IPS DF 19.7 (cell line): ENCODE results near the gene OR10K2.
"Not testable (repeated sequence)": the region's sequence is repeated elsewhere in the genome, so short reads cannot be mapped to it uniquely, and the experiment has no call there.

Source experiments
- DNase-seq: peaks from one replicate; pipeline ENCODE4 v3.0.0-alpha.2; 2013; ENCODE audit warnings: low read depth, low spot score

OR10K2 gene

DNA sequence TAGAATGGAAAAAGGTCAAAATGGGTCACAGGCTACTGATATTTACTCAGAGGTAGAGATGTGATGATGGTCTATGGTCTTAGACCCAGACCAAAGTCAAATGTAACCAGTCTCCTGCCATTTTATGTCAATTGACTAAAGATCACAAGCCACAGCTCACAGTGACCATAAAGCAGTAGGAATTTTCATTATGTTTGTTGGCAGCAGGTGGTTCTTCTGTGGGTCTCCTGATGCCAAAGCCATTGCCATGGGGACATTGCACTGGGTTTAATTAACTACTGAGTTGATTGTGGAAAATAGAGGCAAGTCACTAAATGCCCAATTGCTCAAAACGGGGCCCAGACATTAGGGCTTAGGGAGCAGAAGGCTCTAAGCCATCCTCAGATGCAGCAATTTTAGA lies at the start of gene OR10K2:
Gene OR10K2, minus strand, starts transcription at position 101 of the 400 bp plus-strand sequence. CDS start 5,371 bp downstream, outside the sequence.
- DNase-seq = no peak

DNA sequence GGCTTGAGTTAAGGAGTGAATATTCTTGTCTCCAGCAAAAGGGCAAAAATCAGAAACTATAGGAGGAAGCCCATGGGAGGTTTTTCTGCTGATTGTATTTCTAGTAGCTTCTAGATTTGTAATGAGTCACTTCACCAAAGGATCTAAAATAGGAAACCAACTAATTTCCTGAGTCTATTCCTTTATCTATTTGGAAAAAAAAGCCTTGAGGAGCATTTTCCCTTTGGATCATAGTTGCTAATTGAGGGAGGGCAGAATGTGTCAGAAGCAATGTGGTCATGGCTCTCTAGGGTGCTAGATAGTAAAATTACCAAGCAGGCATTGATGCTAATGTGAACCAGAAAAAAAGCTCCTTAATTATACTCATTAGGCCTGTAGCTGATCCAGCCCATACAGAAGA lies 45.9 kb upstream of the OR10K2 start, which contains the start of gene OR10R2:
Gene OR10R2, plus strand, starts transcription at position 301 of the 400 bp plus-strand sequence. CDS start 106 bp downstream, outside the sequence.
- DNase-seq = no peak

GRCh38 chr1:158461534-158461933 lies 35.5 kb upstream of the OR10K2 start, which contains the start of gene OR10K1:
TSS of gene OR10K1 (plus strand) at chr1:158461834. CDS start at chr1:158465562, 3,728 bp downstream.
- DNase-seq = no peak

DNA sequence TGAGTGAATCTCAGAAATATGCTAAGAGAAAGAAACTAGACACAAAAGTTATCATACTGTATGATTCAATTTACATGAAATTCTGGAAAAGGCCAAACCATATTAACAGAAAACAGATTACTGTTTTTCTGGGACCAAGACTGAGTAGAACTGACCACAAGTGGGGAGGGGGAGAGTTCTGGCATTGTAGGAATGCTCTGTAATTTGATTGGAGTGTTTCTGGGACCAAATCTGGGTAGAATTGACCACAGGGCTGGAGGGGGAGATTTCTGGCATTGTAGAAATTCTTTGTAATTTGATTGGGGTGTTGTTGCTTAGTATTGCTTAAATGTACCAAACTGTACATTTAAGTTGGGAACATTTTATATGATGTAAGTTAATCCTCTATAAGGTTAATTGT lies 32.2 kb upstream of the OR10K2 start:
- no peak for DNase-seq

- DNase-seq = no peak
Observed at GRCh38 chr1:158457246-158457645, 31.2 kb upstream of the OR10K2 start.

DNA sequence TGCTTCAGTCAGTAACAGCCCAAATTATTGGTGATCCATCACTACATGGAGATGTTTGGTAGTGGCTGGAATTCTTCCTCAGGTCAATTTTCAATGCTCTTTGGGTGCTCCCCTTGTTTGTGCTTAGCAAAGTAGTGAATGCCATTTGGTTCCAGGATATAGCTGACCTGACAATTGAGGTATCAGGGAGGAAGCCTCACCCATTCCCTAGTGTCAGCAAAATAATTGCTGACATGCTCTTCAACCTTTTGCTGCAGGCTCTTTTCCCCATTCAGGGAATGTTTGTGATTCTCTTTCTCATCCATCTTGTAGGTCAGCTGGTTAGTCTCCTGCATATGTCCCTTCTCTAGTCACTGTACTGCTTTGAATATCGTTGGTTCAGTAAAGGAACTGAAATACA lies 28.5 kb upstream of the OR10K2 start:
- DNase-seq = no peak

DNA sequence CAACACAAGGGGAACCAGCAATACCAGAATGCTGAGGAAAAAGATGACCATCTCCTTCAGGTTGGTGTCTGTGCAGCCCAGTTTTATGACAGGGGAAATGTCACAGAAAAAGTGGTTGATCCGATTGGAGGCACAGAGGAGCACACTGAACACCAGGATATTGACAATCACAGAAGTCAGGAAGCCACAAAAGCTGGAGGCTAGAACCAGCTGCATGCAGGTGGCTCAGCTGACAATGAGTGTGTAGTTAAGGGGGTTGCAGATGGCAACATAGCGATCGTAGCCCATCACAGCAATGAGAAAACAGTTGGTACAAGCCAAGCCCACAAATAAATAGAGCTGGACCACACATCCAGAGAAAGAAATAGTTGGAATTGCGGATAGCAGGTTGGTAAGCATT lies 19.3 kb upstream of the OR10K2 start:
- no peak for DNase-seq

DNA sequence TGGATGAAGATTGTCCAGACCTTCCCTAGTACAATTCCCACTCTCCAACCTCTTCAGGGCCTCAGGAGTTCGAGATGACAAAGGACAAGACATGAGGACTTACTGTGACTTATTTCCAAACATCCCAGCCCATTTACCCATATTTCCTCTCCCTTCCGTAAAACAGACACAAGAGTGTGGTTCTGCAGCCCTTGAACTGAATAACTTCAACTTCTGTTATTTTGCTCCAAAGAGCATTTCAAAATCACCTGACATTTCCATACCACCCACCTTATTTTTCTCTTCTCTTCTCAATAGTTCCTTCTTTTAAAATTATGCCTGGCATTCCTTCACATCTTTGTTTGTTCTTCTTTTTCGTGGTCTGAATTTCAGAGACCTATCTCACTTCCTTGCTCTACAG lies 8.7 kb upstream of the OR10K2 start:
- DNase-seq = no peak

DNA sequence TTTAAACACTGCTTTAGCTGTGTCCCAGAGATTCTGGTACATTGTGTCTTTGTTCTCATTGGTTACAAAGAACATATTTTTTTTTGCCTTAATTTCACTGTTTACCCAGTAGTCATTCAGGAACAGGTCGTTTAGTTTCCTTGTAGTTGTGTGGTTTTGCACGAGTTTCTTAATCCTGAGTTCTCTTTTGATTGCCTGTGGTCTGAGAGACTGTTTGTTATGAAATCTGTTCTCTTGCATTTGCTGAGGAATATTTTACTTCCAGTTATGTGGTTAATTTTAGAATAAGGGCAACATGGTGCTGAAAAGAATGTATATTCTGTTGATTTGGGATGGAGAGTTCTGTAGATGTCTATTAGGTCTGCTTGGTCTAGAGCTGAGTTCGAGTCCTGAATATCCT lies 4.1 kb upstream of the OR10K2 start:
- DNase-seq = not testable (repeated sequence)

DNA sequence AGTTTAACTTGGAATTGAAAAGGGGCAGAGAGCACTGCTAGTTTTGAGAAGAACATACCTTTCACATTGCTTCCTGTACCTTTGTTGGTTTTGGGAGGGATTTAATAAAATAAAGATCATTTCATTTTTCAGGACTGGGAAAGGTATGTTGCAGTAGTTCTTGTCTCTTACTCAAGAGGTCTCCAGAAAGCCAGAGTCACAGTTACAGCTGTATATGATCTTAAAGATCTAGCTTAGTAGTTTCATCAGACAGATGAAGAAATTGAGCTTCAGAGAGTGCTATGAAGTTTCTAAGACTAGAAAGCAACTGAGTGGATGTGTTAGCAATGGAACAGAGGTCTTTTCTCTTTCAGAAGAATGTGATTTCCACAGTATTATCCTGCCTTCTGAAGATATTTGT lies 1.0 kb downstream of the OR10K2 start:
- no peak for DNase-seq

- peak; percentile 54 for DNase-seq
Observed at GRCh38 chr1:158422212-158422611, 3.8 kb downstream of the OR10K2 start.

- DNase-seq = no peak
Observed at GRCh38 chr1:158417586-158417985, 8.5 kb downstream of the OR10K2 start.

GRCh38 chr1:158414651-158415345 lies 11.2 kb downstream of the OR10K2 start:
- no peak for DNase-seq

DNA sequence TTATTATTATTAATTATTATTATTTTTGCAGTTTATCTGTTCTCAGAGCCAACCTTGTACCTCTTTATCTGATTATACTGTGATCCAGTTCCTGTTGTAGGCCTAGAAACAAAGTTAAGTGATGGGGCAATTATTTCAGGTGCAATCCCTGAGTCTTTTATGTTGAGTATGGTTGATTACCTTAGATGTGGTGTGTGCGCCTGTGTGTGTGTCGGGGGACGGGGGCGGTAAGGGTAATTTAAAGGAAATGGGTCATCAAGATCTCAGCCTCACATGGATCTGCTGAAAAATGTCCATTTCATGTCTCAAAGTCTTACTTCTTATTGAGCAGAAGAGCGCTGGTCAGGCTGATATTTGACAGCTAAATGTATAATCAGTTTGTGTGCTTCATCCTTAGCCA lies 18.9 kb downstream of the OR10K2 start:
- no peak for DNase-seq

GRCh38 chr1:158400871-158401270 lies 25.2 kb downstream of the OR10K2 start:
- no peak for DNase-seq

GRCh38 chr1:158398818-158399514 lies 27.1 kb downstream of the OR10K2 start, which contains the start of gene OR10T2:
TSS of gene OR10T2 (minus strand) at chr1:158399466. CDS start at chr1:158399466, 0 bp downstream.
- DNase-seq = no peak

- DNase-seq = no peak
Observed at GRCh38 chr1:158396646-158397045, 29.4 kb downstream of the OR10K2 start.

GRCh38 chr1:158393476-158393875 lies 32.6 kb downstream of the OR10K2 start:
- DNase-seq = no peak

DNA sequence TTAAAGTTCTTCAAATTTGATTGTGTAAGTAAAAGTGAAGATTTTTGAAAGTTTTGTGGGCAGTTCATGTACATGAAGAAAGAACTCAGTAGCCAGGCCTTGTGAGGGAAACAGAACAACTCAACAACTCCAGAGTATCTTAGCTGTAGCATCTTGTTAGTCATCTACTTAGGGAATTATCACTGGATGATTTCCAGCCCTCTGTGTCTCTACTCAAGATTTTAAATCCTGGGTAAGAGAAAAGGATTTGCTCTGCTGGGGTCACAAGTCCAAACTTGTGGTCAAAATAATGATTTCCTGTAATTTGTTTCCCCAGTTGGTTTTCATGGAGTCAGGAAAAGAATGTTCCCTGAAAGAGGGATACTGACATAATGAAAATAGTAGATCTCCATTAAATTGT lies 34.9 kb downstream of the OR10K2 start:
- no peak for DNase-seq

DNA sequence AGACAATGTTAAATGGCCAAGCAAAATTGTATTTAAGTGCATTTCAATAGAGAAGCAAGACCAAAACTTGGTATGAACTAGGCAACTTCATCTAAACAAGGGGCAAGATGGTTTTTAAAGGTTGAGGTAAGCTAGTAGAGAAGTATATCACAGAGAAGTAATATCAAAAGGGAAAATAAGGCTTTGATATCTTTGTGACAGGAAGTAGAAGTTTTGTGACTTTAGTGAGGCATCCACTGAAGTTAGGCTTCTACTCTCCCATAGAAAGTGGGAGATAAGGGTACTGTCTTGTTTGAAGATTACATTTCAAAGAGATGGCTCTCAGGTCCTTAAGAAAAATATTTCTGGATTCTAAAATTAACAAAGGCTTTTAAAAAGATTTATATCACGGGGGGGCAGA lies 35.7 kb downstream of the OR10K2 start:
- no peak for DNase-seq

DNA sequence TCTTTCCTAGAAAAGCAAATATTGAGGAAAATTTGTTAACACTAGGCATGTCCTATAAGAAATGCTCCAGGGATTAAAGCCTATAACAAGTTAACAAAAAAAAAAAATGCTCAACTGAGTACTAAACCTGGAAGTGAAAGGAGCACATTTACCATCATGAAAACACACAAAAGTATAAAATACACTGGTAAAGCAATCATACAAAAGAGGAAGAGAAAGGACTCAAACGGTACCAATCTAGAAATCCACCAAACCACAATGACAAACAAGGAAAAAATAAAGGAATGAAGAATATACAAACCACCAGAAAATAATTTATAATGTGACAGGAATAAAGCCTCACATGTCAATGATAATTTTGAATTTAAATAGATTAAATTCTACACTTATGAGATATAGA lies 51.2 kb downstream of the OR10K2 start:
- no peak for DNase-seq

DNA sequence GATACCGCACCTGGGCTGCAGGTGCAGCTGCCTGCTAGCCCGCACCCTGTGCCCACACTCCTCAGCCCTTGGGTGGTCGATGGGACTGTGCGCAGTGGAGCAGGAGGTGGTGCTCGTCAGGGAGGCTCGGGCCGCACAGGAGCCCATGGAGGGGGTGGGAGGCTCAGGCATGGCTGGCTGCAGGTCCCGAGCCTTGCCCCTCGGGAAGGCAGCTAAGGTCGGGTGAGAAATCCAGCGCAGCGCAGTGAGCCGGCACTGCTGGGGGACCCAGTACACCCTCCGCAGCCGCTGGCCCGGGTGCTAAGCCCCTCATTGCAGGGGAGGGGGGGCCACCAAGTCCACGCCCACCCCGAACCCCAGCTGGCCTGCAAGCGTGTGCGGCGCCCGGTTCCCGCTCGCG lies 51.9 kb downstream of the OR10K2 start:
- DNase-seq = not testable (repeated sequence)
